Measurements from ENCODE around the gene OR5D13. TPM values are rescaled to one million over a fixed set of nuclear protein-coding genes. Genes with fewer than 3 reads are reported as not detected.

Gene OR5D13
- not detected for total RNA-seq
- long read RNA-seq: 0 reads

GRCh38 chr11:55773138-55773537 is at the start of gene OR5D13:
Gene OR5D13, plus strand, starts transcription at chr11:55773438. Its CDS starts 0 bp downstream, at chr11:55773438.
- DNase-seq (ENCODE audit: low spot score): no peak

- no peak for DNase-seq (ENCODE audit: low spot score)
Measured at GRCh38 chr11:55726715-55727324, 46.4 kb upstream of the OR5D13 start.

GRCh38 chr11:55732936-55733335 is 40.3 kb upstream of the OR5D13 start:
- no peak for DNase-seq (ENCODE audit: low spot score)

- no peak for DNase-seq (ENCODE audit: low spot score)
Measured at GRCh38 chr11:55791606-55792005, 18.4 kb downstream of the OR5D13 start.

GRCh38 chr11:55793321-55793720 is 20.1 kb downstream of the OR5D13 start:
- DNase-seq (ENCODE audit: low spot score): no peak

GRCh38 chr11:55795256-55795655 is 22.0 kb downstream of the OR5D13 start, which contains the start of gene OR5D14:
Gene OR5D14, plus strand, starts transcription at chr11:55795556. Its CDS starts 0 bp downstream, at chr11:55795556.
- DNase-seq (ENCODE audit: low spot score): no peak

- DNase-seq (ENCODE audit: low spot score): no peak
Measured at GRCh38 chr11:55806248-55806647, 33.0 kb downstream of the OR5D13 start.

- DNase-seq (ENCODE audit: low spot score): no peak
Measured at GRCh38 chr11:55811067-55811466, 37.8 kb downstream of the OR5D13 start, which contains the start of gene OR5L1. Gene OR5L1, plus strand, starts transcription at chr11:55811367. Its CDS starts 100 bp downstream, at chr11:55811467.

GRCh38 chr11:55819330-55819729 is 46.1 kb downstream of the OR5D13 start, which contains the start of gene OR5D18:
Gene OR5D18, plus strand, starts transcription at chr11:55819630. Its CDS starts 0 bp downstream, at chr11:55819630.
- DNase-seq (ENCODE audit: low spot score): no peak

Other genes starting within 250 kb of the OR5D13 start
- not detected for gene OR4C15, start 219.0 kb upstream of the OR5D13 start, total RNA-seq
- gene OR4C16, start 201.3 kb upstream of the OR5D13 start, total RNA-seq: not detected
- gene OR4C11, start 165.8 kb upstream of the OR5D13 start, total RNA-seq: not detected
- not detected for gene OR4P4, start 138.3 kb upstream of the OR5D13 start, total RNA-seq
- not detected for gene OR4S2, start 125.1 kb upstream of the OR5D13 start, total RNA-seq
- not detected for gene OR4C6, start 111.2 kb upstream of the OR5D13 start, total RNA-seq
- gene OR5D14, start 22.1 kb downstream of the OR5D13 start, total RNA-seq: not detected
- gene OR5L1, start 37.9 kb downstream of the OR5D13 start, total RNA-seq: not detected
- gene OR5D18, start 46.2 kb downstream of the OR5D13 start, total RNA-seq: not detected
- gene OR5L2, start 53.8 kb downstream of the OR5D13 start, total RNA-seq: not detected
- not detected for gene OR5D16, start 65.3 kb downstream of the OR5D13 start, total RNA-seq
- not detected for gene TRIM51, start 109.9 kb downstream of the OR5D13 start, total RNA-seq
- not detected for gene OR5W2, start 141.1 kb downstream of the OR5D13 start, total RNA-seq
- not detected for gene OR5I1, start 163.0 kb downstream of the OR5D13 start, total RNA-seq
- gene OR10AG1, start 196.5 kb downstream of the OR5D13 start, total RNA-seq: not detected
- gene OR5F1, start 221.2 kb downstream of the OR5D13 start, total RNA-seq: not detected

Measured in mesenteric fat pad (tissue), 1 donor.